ENCODE results near the gene SLC25A13.

Gene SLC25A13

DNA sequence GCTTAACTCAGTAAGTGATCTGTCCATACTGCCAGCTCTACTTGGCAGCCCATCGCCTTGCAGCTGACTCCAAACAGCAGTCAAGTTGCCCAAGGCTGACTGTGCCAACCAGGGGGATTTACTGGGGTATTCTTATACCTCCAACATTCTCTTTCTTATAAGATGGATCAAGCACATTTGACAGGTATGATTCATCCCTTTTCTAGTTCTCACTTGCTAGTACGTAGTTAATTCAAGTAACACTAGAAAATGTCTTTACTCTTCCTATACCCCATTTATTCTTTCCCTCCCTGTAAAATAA is 77.0 kb downstream of the SLC25A13 start:
- WGBS, 2 donors (ENCODE audit: extremely low coverage in 2 of 2, insufficient read length in 2 of 2, insufficient replicate concordance in 1 of 2), result no CpG with 5 or more reads among the region's 2 CpGs
- no peak overlapping the region for H2AFZ ChIP-seq (ENCODE audit: low read length)
- H2BK120ac ChIP-seq (ENCODE audit: low read depth, low read length), result no peak overlapping the region
- peaks cover 0 to 4% of the 10 kb centered on the region in 2 donors for H3K4me1 ChIP-seq (ENCODE audit: control insufficient read depth in 2 of 2, insufficient read depth in 1 of 2, low read depth in 1 of 2, low read length in 2 of 2)
- no peak overlapping the region for H2AK5ac ChIP-seq (ENCODE audit: low read depth, low read length)
- no peak overlapping the region for H3K4me3 ChIP-seq (ENCODE audit: low read length in 2 of 2)
- no peaks in the 10 kb centered on the region for H3K36me3 ChIP-seq (replicated peaks in 1 of 2; ENCODE audit: control insufficient read depth in 2 of 2, insufficient read depth in 2 of 2, low read length in 2 of 2)
- H3K79me1 ChIP-seq (ENCODE audit: low read depth, low read length), result no peaks in the 10 kb centered on the region
- H3K14ac ChIP-seq (ENCODE audit: low read length), result no peak overlapping the region
- no peak for DNase-seq (ENCODE audit: low spot score)
- no peak overlapping the region for H3K9ac ChIP-seq (ENCODE audit: low read depth, low read length, poor library complexity)
- H4K91ac ChIP-seq (ENCODE audit: low read depth, low read length, poor library complexity), result no peak overlapping the region
- H2BK5ac ChIP-seq (ENCODE audit: low read length), result no peak overlapping the region
- H2BK15ac ChIP-seq (ENCODE audit: low read length), result no peak overlapping the region
- H3K18ac ChIP-seq (ENCODE audit: low read length), result no peak overlapping the region
- no peaks in the 10 kb centered on the region for H3K9me3 ChIP-seq (replicated peaks in 1 of 2; ENCODE audit: control insufficient read depth in 2 of 2, insufficient read depth in 1 of 2, low read depth in 1 of 2, low read length in 2 of 2)
- H2BK12ac ChIP-seq (ENCODE audit: low read length), result no peak overlapping the region
- H3K27ac ChIP-seq (replicated peaks; ENCODE audit: low read length), result no peak overlapping the region
- no peaks in the 10 kb centered on the region for H3K27me3 ChIP-seq (ENCODE audit: control insufficient read depth in 3 of 3, insufficient read depth in 3 of 3, low read depth in 1 of 3, low read length in 3 of 3)
- H3K23ac ChIP-seq (ENCODE audit: low read depth, low read length, poor library complexity), result no peak overlapping the region
- H3K4ac ChIP-seq (ENCODE audit: low read length), result no peak overlapping the region
- H3K4me2 ChIP-seq (ENCODE audit: insufficient read depth, low read length, poor library complexity, severe bottlenecking), result no peak overlapping the region
- no peak overlapping the region for H4K8ac ChIP-seq (ENCODE audit: low read depth, low read length)

DNA sequence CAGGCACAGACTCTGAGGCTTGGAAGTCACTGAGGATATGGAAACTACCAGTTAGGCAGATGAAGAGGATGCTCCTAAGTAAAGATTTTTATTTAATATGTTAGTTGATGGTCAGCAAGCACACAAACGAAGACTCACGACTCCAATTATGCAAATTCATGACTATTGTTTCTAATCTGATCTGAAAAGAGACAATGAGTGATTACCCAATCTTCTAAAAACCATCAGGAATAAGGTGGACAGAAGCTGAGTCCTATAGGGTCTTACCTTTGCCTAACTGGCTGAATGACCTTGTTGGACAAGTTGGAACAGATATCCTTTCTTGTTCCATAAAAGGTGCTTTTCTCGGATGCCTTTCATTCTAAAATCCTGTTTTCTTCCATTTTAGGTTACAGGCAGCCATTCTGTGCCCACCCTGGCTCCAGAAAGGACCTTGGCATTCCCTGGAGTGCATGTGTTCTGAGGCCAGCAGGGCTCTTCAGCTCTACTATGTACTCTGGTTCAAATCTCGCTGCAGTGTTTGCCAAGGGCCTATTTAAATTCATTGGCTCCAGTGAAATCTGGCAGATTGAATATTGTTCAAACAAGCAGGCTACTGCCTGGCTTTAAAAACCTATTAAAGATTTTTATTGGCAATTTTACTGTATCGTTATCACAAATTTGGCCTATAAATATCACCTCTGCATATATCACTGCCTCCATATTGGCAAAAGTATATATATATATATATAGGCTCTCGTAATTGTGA is 77.5 kb downstream of the SLC25A13 start:
- Histone ChIP-seq H3K9ac (ENCODE audit: low read depth, low read length, poor library complexity) (no peak overlapping the region), H3K79me1 (ENCODE audit: low read depth, low read length) (no peaks in the 10 kb centered on the region), H2AFZ (ENCODE audit: low read length) (no peak overlapping the region), H2BK15ac (ENCODE audit: low read length) (no peak overlapping the region), H3K4me2 (ENCODE audit: insufficient read depth, low read length, poor library complexity, severe bottlenecking) (no peak overlapping the region), H2BK120ac (ENCODE audit: low read depth, low read length) (no peak overlapping the region), H3K23ac (ENCODE audit: low read depth, low read length, poor library complexity) (no peak overlapping the region), H3K27ac (replicated peaks; ENCODE audit: low read length) (no peak overlapping the region), H3K9me3 (replicated peaks in 1 of 2; ENCODE audit: control insufficient read depth in 2 of 2, insufficient read depth in 1 of 2, low read depth in 1 of 2, low read length in 2 of 2) (no peaks in the 10 kb centered on the region), H2BK5ac (ENCODE audit: low read length) (no peak overlapping the region), H3K18ac (ENCODE audit: low read length) (no peak overlapping the region), H3K4me3 (ENCODE audit: low read length in 2 of 2) (no peak overlapping the region), H3K14ac (ENCODE audit: low read length) (no peak overlapping the region), H4K91ac (ENCODE audit: low read depth, low read length, poor library complexity) (no peak overlapping the region), H3K27me3 (ENCODE audit: control insufficient read depth in 3 of 3, insufficient read depth in 3 of 3, low read depth in 1 of 3, low read length in 3 of 3) (no peaks in the 10 kb centered on the region), H3K4ac (ENCODE audit: low read length) (no peak overlapping the region), H2BK12ac (ENCODE audit: low read length) (no peak overlapping the region), H3K4me1 (ENCODE audit: control insufficient read depth in 2 of 2, insufficient read depth in 1 of 2, low read depth in 1 of 2, low read length in 2 of 2) (peaks cover 0 to 4% of the 10 kb centered on the region in 2 donors), H3K36me3 (replicated peaks in 1 of 2; ENCODE audit: control insufficient read depth in 2 of 2, insufficient read depth in 2 of 2, low read length in 2 of 2) (no peaks in the 10 kb centered on the region), H4K8ac (ENCODE audit: low read depth, low read length) (no peak overlapping the region), H2AK5ac (ENCODE audit: low read depth, low read length) (no peak overlapping the region)
- no CpG with 5 or more reads among the region's 6 CpGs for WGBS, 2 donors (ENCODE audit: extremely low coverage in 2 of 2, insufficient read length in 2 of 2, insufficient replicate concordance in 1 of 2)
- DNase-seq (ENCODE audit: low spot score), result no peak

GRCh38 chr7:96243241-96243640 is 78.7 kb downstream of the SLC25A13 start:
- Histone ChIP-seq H3K4me3 (ENCODE audit: low read length in 2 of 2) (no peak overlapping the region), H3K79me1 (ENCODE audit: low read depth, low read length) (no peaks in the 10 kb centered on the region), H3K36me3 (replicated peaks in 1 of 2; ENCODE audit: control insufficient read depth in 2 of 2, insufficient read depth in 2 of 2, low read length in 2 of 2) (no peaks in the 10 kb centered on the region), H3K14ac (ENCODE audit: low read length) (no peak overlapping the region), H2BK5ac (ENCODE audit: low read length) (no peak overlapping the region), H2AFZ (ENCODE audit: low read length) (no peak overlapping the region), H3K4ac (ENCODE audit: low read length) (no peak overlapping the region), H3K23ac (ENCODE audit: low read depth, low read length, poor library complexity) (no peak overlapping the region), H3K27me3 (ENCODE audit: control insufficient read depth in 3 of 3, insufficient read depth in 3 of 3, low read depth in 1 of 3, low read length in 3 of 3) (no peaks in the 10 kb centered on the region), H2BK120ac (ENCODE audit: low read depth, low read length) (no peak overlapping the region), H3K18ac (ENCODE audit: low read length) (no peak overlapping the region), H4K91ac (ENCODE audit: low read depth, low read length, poor library complexity) (no peak overlapping the region), H3K4me1 (ENCODE audit: control insufficient read depth in 2 of 2, insufficient read depth in 1 of 2, low read depth in 1 of 2, low read length in 2 of 2) (peaks cover 2% of the 10 kb centered on the region in 2 donors), H4K8ac (ENCODE audit: low read depth, low read length) (no peak overlapping the region), H2BK15ac (ENCODE audit: low read length) (no peak overlapping the region), H2AK5ac (ENCODE audit: low read depth, low read length) (no peak overlapping the region), H3K9ac (ENCODE audit: low read depth, low read length, poor library complexity) (no peak overlapping the region), H2BK12ac (ENCODE audit: low read length) (no peak overlapping the region), H3K9me3 (replicated peaks in 1 of 2; ENCODE audit: control insufficient read depth in 2 of 2, insufficient read depth in 1 of 2, low read depth in 1 of 2, low read length in 2 of 2) (no peaks in the 10 kb centered on the region), H3K4me2 (ENCODE audit: insufficient read depth, low read length, poor library complexity, severe bottlenecking) (no peak overlapping the region), H3K27ac (replicated peaks; ENCODE audit: low read length) (no peak overlapping the region)
- no CpG with 5 or more reads among the region's 2 CpGs for WGBS, 2 donors (ENCODE audit: extremely low coverage in 2 of 2, insufficient read length in 2 of 2, insufficient replicate concordance in 1 of 2)
- no peak for DNase-seq (ENCODE audit: low spot score)

- H3K18ac ChIP-seq (ENCODE audit: low read length), result no peak overlapping the region
- WGBS, 2 donors (ENCODE audit: extremely low coverage in 2 of 2, insufficient read length in 2 of 2, insufficient replicate concordance in 1 of 2), result no CpG with 5 or more reads among the region's 3 CpGs
- H3K4me1 ChIP-seq (ENCODE audit: control insufficient read depth in 2 of 2, insufficient read depth in 1 of 2, low read depth in 1 of 2, low read length in 2 of 2), result peaks cover 0 to 2% of the 10 kb centered on the region in 2 donors
Observed at GRCh38 chr7:96241855-96242254, 80.0 kb downstream of the SLC25A13 start.

More at GRCh38 chr7:96241855-96242254, 80.0 kb downstream of the SLC25A13 start:
- no peak overlapping the region for H4K91ac ChIP-seq (ENCODE audit: low read depth, low read length, poor library complexity)
- H3K27ac ChIP-seq (replicated peaks; ENCODE audit: low read length), result no peak overlapping the region
- no peak overlapping the region for H2BK5ac ChIP-seq (ENCODE audit: low read length)
- no peak overlapping the region for H3K4ac ChIP-seq (ENCODE audit: low read length)
- no peaks in the 10 kb centered on the region for H3K79me1 ChIP-seq (ENCODE audit: low read depth, low read length)
- no peak overlapping the region for H2BK12ac ChIP-seq (ENCODE audit: low read length)
- no peaks in the 10 kb centered on the region for H3K27me3 ChIP-seq (ENCODE audit: control insufficient read depth in 3 of 3, insufficient read depth in 3 of 3, low read depth in 1 of 3, low read length in 3 of 3)
- DNase-seq (ENCODE audit: low spot score), result no peak
- no peak overlapping the region for H3K14ac ChIP-seq (ENCODE audit: low read length)
- H3K23ac ChIP-seq (ENCODE audit: low read depth, low read length, poor library complexity), result no peak overlapping the region
- no peak overlapping the region for H4K8ac ChIP-seq (ENCODE audit: low read depth, low read length)
- no peaks in the 10 kb centered on the region for H3K9me3 ChIP-seq (replicated peaks in 1 of 2; ENCODE audit: control insufficient read depth in 2 of 2, insufficient read depth in 1 of 2, low read depth in 1 of 2, low read length in 2 of 2)
- H3K9ac ChIP-seq (ENCODE audit: low read depth, low read length, poor library complexity), result no peak overlapping the region
- no peak overlapping the region for H2AK5ac ChIP-seq (ENCODE audit: low read depth, low read length)
- H3K4me2 ChIP-seq (ENCODE audit: insufficient read depth, low read length, poor library complexity, severe bottlenecking), result no peak overlapping the region
- no peak overlapping the region for H2BK15ac ChIP-seq (ENCODE audit: low read length)
- H3K4me3 ChIP-seq (ENCODE audit: low read length in 2 of 2), result no peak overlapping the region
- H2BK120ac ChIP-seq (ENCODE audit: low read depth, low read length), result no peak overlapping the region
- no peaks in the 10 kb centered on the region for H3K36me3 ChIP-seq (replicated peaks in 1 of 2; ENCODE audit: control insufficient read depth in 2 of 2, insufficient read depth in 2 of 2, low read length in 2 of 2)
- no peak overlapping the region for H2AFZ ChIP-seq (ENCODE audit: low read length)
